Sigmoid colon (tissue), 4 donors: Measurements from ENCODE around the gene DSCAML1.

ENCODE experiments used
- POLR2A ChIP-seq, 2 donors: fragments of 450-650 bp; IDR thresholded peaks; one replicate each; pipeline ENCODE4 v1.6.1; 2016; ENCODE audit warnings: antibody characterized with exemption in 2 of 2, mild to moderate bottlenecking in 2 of 2, moderate library complexity in 2 of 2
- POLR2AphosphoS5 ChIP-seq, 4 donors: sonication (generic); formaldehyde crosslinking; IDR thresholded peaks; one replicate each; pipeline ENCODE4 v1.6.1; 2017; ENCODE audit warnings: antibody characterized with exemption in 4 of 4
- TF ChIP-seq, protein P1 (sequence below), 4 experiments: fragments of 450-650 bp in 3 of 4; fragments of 200-600 bp in 1 of 4; IDR thresholded peaks; one replicate each; pipeline ENCODE4 v1.5.1; 2016 to 2019; ENCODE audit warnings: antibody characterized with exemption in 4 of 4, mild to moderate bottlenecking in 3 of 4, moderate library complexity in 2 of 4

DNA sequence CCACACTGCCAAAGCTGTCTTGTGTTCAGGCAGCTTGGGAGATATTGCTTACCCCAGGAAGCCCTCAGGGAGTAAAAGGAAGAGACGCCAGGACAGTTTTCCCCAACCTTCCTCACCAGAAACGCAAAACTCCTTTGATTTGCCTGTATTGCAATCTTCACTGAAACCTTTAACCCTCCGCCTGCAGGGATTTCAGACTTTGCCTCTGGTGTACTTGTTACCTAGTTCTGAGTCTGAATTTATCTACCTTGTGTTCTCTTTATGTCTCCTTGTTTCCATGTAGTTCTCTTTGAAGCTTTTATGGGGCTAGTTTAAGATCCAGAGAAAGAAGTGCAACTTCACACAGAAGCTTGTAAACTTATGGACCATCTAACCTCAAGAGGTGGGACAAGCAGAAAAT is 154.2 kb downstream of the DSCAML1 start:
- TF ChIP-seq, protein P1, sequence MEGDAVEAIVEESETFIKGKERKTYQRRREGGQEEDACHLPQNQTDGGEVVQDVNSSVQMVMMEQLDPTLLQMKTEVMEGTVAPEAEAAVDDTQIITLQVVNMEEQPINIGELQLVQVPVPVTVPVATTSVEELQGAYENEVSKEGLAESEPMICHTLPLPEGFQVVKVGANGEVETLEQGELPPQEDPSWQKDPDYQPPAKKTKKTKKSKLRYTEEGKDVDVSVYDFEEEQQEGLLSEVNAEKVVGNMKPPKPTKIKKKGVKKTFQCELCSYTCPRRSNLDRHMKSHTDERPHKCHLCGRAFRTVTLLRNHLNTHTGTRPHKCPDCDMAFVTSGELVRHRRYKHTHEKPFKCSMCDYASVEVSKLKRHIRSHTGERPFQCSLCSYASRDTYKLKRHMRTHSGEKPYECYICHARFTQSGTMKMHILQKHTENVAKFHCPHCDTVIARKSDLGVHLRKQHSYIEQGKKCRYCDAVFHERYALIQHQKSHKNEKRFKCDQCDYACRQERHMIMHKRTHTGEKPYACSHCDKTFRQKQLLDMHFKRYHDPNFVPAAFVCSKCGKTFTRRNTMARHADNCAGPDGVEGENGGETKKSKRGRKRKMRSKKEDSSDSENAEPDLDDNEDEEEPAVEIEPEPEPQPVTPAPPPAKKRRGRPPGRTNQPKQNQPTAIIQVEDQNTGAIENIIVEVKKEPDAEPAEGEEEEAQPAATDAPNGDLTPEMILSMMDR (IDR thresholded peaks at IDR 0.05), result no peak
- no peak for TF ChIP-seq POLR2AphosphoS5 (IDR thresholded peaks at IDR 0.05)
- TF ChIP-seq POLR2A (IDR thresholded peaks at IDR 0.05), result no peak
